Calu3 (cell line): ENCODE measurements around the gene TRPM7. TPM values are rescaled to one million over a fixed set of nuclear protein-coding genes. Genes with fewer than 3 reads are reported as not detected.

ENCODE experiments used
- BruUV-seq: library from RNA; stranded (reverse); fragments of 400-500 nt; replicated peaks from 2 replicates; lab custom pipeline; 2021; lab: Mats Ljungman, UMichigan
- CTCF ChIA-PET: fragments of 300-600 bp; sonication (Branson Sonifier 250); formaldehyde crosslinking; loops from one replicate; lab custom pipeline; 2022; ENCODE audit warnings: antibody characterized with exemption; lab: Charles Lee
- DNase-seq: peaks from one replicate; pipeline ENCODE4 v3.0.0; 2022
- H3K27ac Mint-ChIP-seq: one replicate; pipeline ENCODE4 v1.8.0; 2022; ENCODE audit warnings: mixed read lengths; ENCODE audit not compliant: unreplicated experiment
- H3K27me3 Mint-ChIP-seq: one replicate; pipeline ENCODE4 v1.8.0; 2022; ENCODE audit warnings: mixed read lengths; ENCODE audit not compliant: unreplicated experiment
- H3K36me3 Mint-ChIP-seq: one replicate; pipeline ENCODE4 v1.8.0; 2022; ENCODE audit warnings: mild to moderate bottlenecking, moderate library complexity, mixed read lengths; ENCODE audit not compliant: insufficient read depth, unreplicated experiment
- H3K4me1 Mint-ChIP-seq: one replicate; pipeline ENCODE4 v1.8.0; 2022; ENCODE audit warnings: mild to moderate bottlenecking, low read depth, mixed read lengths; ENCODE audit not compliant: unreplicated experiment
- H3K4me3 Mint-ChIP-seq: one replicate; pipeline ENCODE4 v1.8.0; 2022; ENCODE audit warnings: mild to moderate bottlenecking, low read depth, moderate library complexity, mixed read lengths; ENCODE audit not compliant: unreplicated experiment
- H3K9me3 Mint-ChIP-seq: one replicate; pipeline ENCODE4 v1.8.0; 2022; ENCODE audit warnings: low read depth, mixed read lengths; ENCODE audit not compliant: unreplicated experiment
- CTCF ChIP-seq: fragments of 200-600 bp; IDR thresholded peaks from one replicate; pipeline ENCODE4 v1.8.0; 2022; ENCODE audit warnings: antibody characterized with exemption; ENCODE audit not compliant: unreplicated experiment
- intact Hi-C: fragments of 100-400 bp; cut with micrococcal nuclease; formaldehyde crosslinking; loops from one replicate; pipeline ENCODE4 v1.10.0; 2022; ENCODE audit not compliant: unreplicated experiment
- total RNA-seq: library from RNA; stranded (reverse); gene quantifications from 2 replicates; pipeline ENCODE4 v1.2.3, GENCODE V29; 2022

The TRPM7 gene
- total RNA-seq, 1 experiment from 2014 or later = 48.2 TPM

- intact Hi-C loops = no loop called here
- no peak for TF ChIP-seq CTCF
- Mint-ChIP-seq H3K27ac (no peak overlapping the region), H3K9me3 (no peaks in the 10 kb centered on the region), H3K4me3 (no peak overlapping the region), H3K27me3 (peaks cover 7% of the 10 kb centered on the region), H3K36me3 (no peaks in the 10 kb centered on the region), H3K4me1 (no peaks in the 10 kb centered on the region)
- DNase-seq = no peak
- no TSS peak for BruUV-seq
- CTCF ChIA-PET = no interaction called here
These were observed 143.7 kb downstream of the TRPM7 start for GRCh38 chr15:50542887-50543210.

- intact Hi-C loops = no loop called here
- H3K36me3 Mint-ChIP-seq = no peaks in the 10 kb centered on the region
- no TSS peak for BruUV-seq
These were observed 154.8 kb downstream of the TRPM7 start for GRCh38 chr15:50531766-50532165.

DNA sequence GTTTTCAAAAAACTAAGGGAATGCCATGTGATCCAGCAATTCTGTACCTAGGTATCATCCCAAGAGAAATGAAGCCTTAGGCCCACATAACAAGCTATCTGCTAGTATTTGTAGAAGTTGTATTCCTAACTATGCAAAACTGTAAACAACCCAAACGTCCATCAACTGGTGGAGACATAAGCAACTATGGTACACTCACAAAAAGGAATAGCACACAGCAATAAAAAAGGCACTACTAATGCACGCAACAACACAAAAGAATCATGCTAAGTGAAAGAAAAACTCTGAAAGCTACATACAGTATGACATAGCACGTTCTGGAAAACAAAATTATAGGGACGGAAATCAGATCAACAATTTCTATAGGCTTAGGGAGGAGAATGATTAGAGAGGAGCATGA is 155.4 kb downstream of the TRPM7 start:
- Mint-ChIP-seq H3K9me3 (no peaks in the 10 kb centered on the region), H3K27me3 (peaks cover 9% of the 10 kb centered on the region), H3K4me3 (no peak overlapping the region), H3K27ac (no peak overlapping the region), H3K36me3 (no peaks in the 10 kb centered on the region), H3K4me1 (no peaks in the 10 kb centered on the region)
- no peak for DNase-seq
- CTCF ChIA-PET = no interaction called here
- intact Hi-C loops = no loop called here
- no peak for TF ChIP-seq CTCF
- BruUV-seq = no TSS peak

More at GRCh38 chr15:50531766-50532165, 154.8 kb downstream of the TRPM7 start:
- Mint-ChIP-seq H3K27me3 (peaks cover 9% of the 10 kb centered on the region), H3K27ac (no peak overlapping the region), H3K4me3 (no peak overlapping the region), H3K9me3 (no peaks in the 10 kb centered on the region), H3K4me1 (no peaks in the 10 kb centered on the region)
- CTCF ChIA-PET = no interaction called here
- no peak for DNase-seq
- TF ChIP-seq CTCF = no peak

DNA sequence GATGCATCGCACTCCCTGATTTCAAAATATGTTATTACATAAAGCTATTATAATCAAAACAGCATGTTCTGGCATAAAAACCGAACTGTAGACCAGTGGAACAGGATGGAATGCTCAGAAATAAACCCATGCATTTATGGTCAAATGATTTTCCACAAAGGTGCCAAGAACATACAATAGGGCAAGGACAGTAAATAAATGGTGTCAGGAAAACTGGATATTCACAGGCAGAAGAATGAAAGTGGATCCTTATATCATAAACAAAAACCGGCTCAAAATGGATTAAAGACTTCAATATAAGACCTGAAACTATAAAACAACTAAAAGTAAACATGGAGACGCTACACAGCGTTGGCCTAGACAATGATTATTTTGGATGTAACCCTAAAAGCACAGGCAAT is 162.7 kb downstream of the TRPM7 start:
- CTCF ChIA-PET = no interaction called here
- Mint-ChIP-seq H3K4me1 (no peaks in the 10 kb centered on the region), H3K27me3 (no peaks in the 10 kb centered on the region), H3K4me3 (no peak overlapping the region), H3K9me3 (no peaks in the 10 kb centered on the region), H3K27ac (no peak overlapping the region), H3K36me3 (no peaks in the 10 kb centered on the region)
- intact Hi-C loops = no loop called here
- DNase-seq = no peak
- TF ChIP-seq CTCF = no peak
- no TSS peak for BruUV-seq
